ENCODE data around the gene CLIP1. TPM values are rescaled to one million over a fixed set of nuclear protein-coding genes. Genes with fewer than 3 reads are reported as not detected.

The CLIP1 gene
- total and polyA plus RNA-seq, 2 of the 8 experiments (the other 6 are each of a cell fraction or from before 2014, with no cell fraction given) = 19.0 to 27.6 TPM

GRCh38 chr12:122276242-122276641 lies 146.2 kb downstream of the CLIP1 start (continued):
- TF ChIP-seq TAF1 (IDR thresholded peaks at IDR 0.05; ENCODE audit: low read depth, low read length) = no peak

All from H1 (cell line).